Measurements from ENCODE around the gene ZNF428. TPM values are rescaled to one million over a fixed set of nuclear protein-coding genes. Genes with fewer than 3 reads are reported as not detected.
A peak's percentile ranks its signal among the peaks of the same experiment; 100 is the strongest.

ZNF428 gene
- total and polyA plus RNA-seq, 2 experiments from 2014 or later, result 87.2 to 207 TPM

- H3K36me3 ChIP-seq, result no peaks in the 10 kb centered on the region
- H3K27ac ChIP-seq, result no peak overlapping the region
- H3K4me1 ChIP-seq (ENCODE audit: low read depth), result no peaks in the 10 kb centered on the region
- TF ChIP-seq, protein P1, sequence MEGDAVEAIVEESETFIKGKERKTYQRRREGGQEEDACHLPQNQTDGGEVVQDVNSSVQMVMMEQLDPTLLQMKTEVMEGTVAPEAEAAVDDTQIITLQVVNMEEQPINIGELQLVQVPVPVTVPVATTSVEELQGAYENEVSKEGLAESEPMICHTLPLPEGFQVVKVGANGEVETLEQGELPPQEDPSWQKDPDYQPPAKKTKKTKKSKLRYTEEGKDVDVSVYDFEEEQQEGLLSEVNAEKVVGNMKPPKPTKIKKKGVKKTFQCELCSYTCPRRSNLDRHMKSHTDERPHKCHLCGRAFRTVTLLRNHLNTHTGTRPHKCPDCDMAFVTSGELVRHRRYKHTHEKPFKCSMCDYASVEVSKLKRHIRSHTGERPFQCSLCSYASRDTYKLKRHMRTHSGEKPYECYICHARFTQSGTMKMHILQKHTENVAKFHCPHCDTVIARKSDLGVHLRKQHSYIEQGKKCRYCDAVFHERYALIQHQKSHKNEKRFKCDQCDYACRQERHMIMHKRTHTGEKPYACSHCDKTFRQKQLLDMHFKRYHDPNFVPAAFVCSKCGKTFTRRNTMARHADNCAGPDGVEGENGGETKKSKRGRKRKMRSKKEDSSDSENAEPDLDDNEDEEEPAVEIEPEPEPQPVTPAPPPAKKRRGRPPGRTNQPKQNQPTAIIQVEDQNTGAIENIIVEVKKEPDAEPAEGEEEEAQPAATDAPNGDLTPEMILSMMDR (IDR thresholded peaks at IDR 0.05; ENCODE audit: low read depth, low read length), result no peak
- DNase-seq (ENCODE audit: low read depth in 1 of 2, low spot score in 1 of 2), result no peak
- H3K4me3 ChIP-seq, result no peak overlapping the region
- H3K9me3 ChIP-seq (ENCODE audit: low read depth), result no peaks in the 10 kb centered on the region
- H3K27me3 ChIP-seq, result peaks cover 13% of the 10 kb centered on the region
Measured at GRCh38 chr19:43644181-43644580, 24.8 kb upstream of the ZNF428 start.

DNA sequence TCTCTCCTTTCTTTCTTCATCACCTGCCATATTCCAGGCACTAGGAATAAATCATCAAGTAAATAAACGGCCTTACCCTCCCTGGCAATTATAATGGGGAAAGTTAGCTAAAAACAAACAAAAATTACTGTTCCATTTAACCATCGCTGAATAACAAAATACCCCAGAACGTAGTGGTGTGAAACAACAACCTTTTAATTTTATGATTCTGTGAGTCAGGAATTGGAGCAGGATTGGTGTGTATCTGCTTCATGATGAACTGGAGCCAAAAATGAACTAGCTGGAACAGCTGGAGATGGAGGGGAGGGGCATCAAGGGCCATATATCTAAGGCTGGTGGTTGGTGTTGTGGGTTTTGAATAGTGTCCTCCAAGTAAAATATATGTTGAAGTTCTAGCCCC is 23.9 kb upstream of the ZNF428 start:
- no peak overlapping the region for H3K27ac ChIP-seq
- no peak overlapping the region for H3K4me3 ChIP-seq
- no peak for DNase-seq (ENCODE audit: low read depth in 1 of 2, low spot score in 1 of 2)
- no peaks in the 10 kb centered on the region for H3K36me3 ChIP-seq
- H3K27me3 ChIP-seq, result peaks cover 20% of the 10 kb centered on the region
- H3K9me3 ChIP-seq (ENCODE audit: low read depth), result no peaks in the 10 kb centered on the region
- no peaks in the 10 kb centered on the region for H3K4me1 ChIP-seq (ENCODE audit: low read depth)
- TF ChIP-seq, protein P1 (IDR thresholded peaks at IDR 0.05; ENCODE audit: low read depth, low read length), result no peak

DNA sequence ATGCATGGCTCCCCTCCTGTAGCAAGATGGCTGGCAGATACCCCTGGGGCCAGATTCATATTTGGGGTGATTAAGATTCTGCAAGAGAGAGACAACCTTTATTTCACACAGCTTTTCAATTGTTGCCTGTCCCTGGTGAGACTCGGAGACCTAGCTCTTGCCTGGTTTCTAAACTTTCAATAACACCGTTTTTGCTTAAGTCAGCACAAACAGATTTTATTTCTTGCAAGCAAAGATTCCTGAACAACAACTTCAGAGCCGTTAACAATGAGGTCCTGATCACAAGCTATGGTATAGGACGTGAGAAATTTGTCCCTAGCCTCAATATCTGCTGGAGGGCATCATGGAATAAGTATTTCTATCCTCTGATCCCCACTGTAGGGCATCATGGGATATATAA is 23.1 kb upstream of the ZNF428 start:
- Histone ChIP-seq H3K9me3 (ENCODE audit: low read depth) (no peaks in the 10 kb centered on the region), H3K27ac (no peak overlapping the region), H3K27me3 (peaks cover 26% of the 10 kb centered on the region), H3K36me3 (no peaks in the 10 kb centered on the region), H3K4me1 (ENCODE audit: low read depth) (no peaks in the 10 kb centered on the region), H3K4me3 (no peak overlapping the region)
- DNase-seq (ENCODE audit: low read depth in 1 of 2, low spot score in 1 of 2), result no peak
- TF ChIP-seq, protein P1 (IDR thresholded peaks at IDR 0.05; ENCODE audit: low read depth, low read length), result no peak

DNA sequence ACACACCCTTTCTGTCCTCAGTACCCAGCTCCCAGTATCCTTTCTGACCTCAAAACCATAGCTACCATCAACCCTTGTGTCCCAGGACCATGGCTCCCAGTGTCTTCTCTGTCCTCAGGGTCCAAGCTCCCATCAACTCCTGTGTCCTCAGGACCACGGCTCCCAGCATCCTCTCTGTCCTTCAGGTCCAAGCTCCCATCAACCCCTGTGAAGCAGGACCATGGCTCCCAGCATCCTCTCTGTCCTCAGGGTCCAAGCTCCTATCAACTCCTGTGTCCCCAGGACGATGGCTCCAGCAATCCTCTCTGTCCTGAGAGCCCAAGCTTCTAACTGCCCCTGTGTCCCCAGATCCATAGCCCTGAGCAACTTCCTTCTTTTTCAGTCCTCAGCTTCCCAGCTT is 21.9 kb upstream of the ZNF428 start:
- Histone ChIP-seq H3K36me3 (no peaks in the 10 kb centered on the region), H3K27me3 (peaks cover 32% of the 10 kb centered on the region), H3K27ac (no peak overlapping the region), H3K9me3 (ENCODE audit: low read depth) (no peaks in the 10 kb centered on the region), H3K4me1 (ENCODE audit: low read depth) (no peaks in the 10 kb centered on the region), H3K4me3 (no peak overlapping the region)
- TF ChIP-seq, protein P1 (IDR thresholded peaks at IDR 0.05; ENCODE audit: low read depth, low read length), result no peak
- no peak for DNase-seq (ENCODE audit: low read depth in 1 of 2, low spot score in 1 of 2)

DNA sequence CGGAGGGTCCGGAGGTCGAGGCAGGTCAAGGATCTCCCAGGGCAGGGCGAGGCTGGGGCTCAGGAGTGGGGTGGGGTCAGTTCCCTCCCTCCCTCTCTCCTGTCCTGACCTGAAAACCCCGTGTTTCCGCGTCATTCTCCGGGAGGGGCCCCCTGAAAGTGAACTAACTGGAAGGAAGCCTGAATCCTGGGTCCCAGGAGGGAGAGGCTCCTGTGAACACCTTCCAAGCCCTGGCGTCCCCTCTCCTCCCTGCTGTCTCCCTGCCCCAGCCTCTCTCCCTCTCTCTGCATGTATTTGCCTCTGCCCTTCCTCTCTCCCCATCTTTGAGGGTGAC is 21.0 kb upstream of the ZNF428 start:
- H3K27ac ChIP-seq, result no peak overlapping the region
- DNase-seq (ENCODE audit: low read depth in 1 of 2, low spot score in 1 of 2), result no peak
- no peaks in the 10 kb centered on the region for H3K36me3 ChIP-seq
- H3K27me3 ChIP-seq, result peaks cover 32% of the 10 kb centered on the region
- H3K4me1 ChIP-seq (ENCODE audit: low read depth), result no peaks in the 10 kb centered on the region
- H3K4me3 ChIP-seq, result peak overlapping the region; percentile 68
- H3K9me3 ChIP-seq (ENCODE audit: low read depth), result no peaks in the 10 kb centered on the region
- TF ChIP-seq, protein P1 (IDR thresholded peaks at IDR 0.05; ENCODE audit: low read depth, low read length), result no peak
